GM18873 (cell line): ENCODE measurements around the gene SARNP.

Source experiments
- ATAC-seq: cut with Tn5 transposase; IDR thresholded peaks from one replicate; pipeline ENCODE4 v1.9.1; 2021; ENCODE audit warnings: mild to moderate bottlenecking, moderate library complexity, moderate number of reproducible peaks; ENCODE audit not compliant: unreplicated experiment, low FRiP score

SARNP gene

GRCh38 chr12:55715833-55716581, 101.5 kb downstream of the SARNP start, which contains the start of gene BLOC1S1:
Gene BLOC1S1 (plus strand): TSS chr12:55716046. CDS start chr12:55716052, 6 bp downstream.
- peak; percentile 67 for ATAC-seq

DNA sequence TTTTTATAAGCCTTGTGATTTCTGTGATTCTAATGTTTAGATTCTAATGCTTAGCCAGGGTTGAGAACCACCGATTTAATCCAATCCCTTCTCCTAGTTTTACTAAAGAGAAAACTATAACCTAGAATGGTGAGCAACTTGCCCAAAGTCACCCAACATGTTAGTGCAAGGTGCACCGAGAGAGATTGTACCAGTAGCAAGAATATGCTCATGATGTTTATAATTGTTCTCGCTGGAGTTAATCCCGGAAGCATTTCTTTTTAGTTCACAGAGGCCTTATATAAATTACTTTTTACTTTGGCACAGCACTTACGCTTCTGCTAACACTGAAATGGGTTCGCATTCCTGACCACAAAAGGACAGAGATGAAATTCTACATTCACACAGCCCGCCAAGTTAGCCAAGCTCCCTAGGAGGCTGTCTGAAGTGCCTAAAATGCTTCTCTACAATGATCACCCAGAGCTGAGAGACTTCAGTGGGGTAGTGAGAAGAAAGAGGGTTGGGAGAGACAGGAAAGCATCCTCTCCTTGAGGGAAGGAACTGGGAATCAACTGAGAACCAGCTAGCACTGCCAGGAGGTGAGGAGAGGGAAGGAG, 102.3 kb downstream of the SARNP start:
- ATAC-seq, result no peak

- no peak for ATAC-seq
Observed at GRCh38 chr12:55713721-55714120, 103.8 kb downstream of the SARNP start.

DNA sequence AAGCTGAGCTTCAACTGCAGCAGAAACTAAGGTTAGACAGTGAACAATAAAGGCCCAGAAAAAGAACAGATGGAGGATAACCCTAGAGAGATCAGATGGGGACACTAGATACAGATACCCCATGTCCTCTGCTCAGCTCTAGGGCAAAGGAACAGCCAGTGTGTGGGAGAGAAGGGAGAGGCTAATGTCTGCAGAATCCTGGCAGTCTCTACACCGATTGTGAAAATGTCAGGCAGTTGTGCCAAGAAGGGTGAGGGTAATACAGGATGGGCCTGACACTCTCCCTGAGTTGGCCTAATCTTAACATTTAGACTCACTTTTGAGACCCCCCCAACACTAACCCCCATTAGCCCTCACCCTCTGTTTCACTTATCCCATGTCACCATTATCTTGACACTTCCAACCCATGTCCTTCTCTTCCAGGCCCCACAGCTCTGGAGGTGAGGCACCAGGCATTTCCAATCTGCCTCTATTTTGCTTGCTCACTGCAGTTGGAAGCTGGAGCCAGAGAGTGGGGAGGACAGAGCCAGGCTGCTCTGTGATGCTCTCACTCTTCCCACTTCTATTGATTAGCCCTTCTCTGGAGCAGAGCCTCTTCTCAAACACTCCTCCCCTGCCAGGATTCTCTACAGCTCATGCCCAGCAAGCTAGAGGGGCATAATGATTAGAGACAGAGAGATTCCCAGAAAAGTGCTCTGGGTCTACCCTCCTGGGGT, 104.7 kb downstream of the SARNP start:
- no peak for ATAC-seq

- ATAC-seq, result no peak
Observed at GRCh38 chr12:55711786-55712553, 105.6 kb downstream of the SARNP start.

- no peak for ATAC-seq
Observed at GRCh38 chr12:55708695-55709233, 108.8 kb downstream of the SARNP start.

DNA sequence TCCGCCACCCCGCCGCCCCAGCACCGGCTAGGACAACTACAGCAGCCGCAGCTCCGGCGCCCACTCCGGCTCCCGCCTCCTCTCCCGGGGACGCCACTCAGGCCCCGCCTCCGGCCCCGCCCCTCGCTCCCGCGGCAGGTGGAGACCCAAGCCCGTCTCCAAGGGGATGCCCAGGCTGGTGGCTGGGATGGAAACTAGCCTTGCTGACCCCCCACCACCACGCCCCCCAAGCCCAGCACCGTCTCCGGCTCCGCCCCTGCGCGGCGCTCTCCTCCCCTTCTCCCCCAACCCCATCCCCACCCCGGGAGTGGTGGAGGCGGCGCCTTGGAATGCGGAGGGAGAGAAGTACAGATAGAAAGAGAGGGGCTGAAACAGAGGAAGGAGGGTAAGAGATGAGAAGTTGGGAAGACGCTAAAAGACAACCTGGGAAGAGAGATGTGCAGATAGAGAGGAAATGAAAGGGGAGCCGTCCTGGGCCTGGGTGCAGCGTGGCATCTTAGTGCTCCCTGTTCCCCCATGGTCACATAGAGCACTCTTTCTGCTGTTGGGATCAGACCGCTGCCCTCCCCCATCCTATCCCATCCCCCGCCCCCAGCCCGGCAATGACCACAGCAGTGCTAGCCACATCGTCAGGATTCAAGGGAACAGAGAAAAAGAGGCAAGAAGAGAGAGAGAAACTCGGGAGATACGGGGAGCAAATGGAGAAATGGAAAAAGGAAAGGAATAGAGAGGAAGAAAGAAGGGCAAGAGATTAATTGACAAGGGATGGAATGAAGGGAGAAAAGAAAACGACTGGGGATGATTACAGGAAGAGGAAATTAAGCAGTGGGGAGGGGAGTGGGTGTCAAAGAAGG, 109.5 kb downstream of the SARNP start, which contains the start of gene ITGA7:
TSS of gene ITGA7 (minus strand) at position 64 of the 854 bp plus-strand sequence. CDS start 222 bp downstream, outside the sequence.
- ATAC-seq, result no peak
